HG03571 (cell line): ENCODE results near the gene CCDC57.

Experiments
- ATAC-seq: cut with Tn5 transposase; IDR thresholded peaks from one replicate; pipeline ENCODE4 v1.9.1; 2021; ENCODE audit not compliant: unreplicated experiment

The CCDC57 gene

DNA sequence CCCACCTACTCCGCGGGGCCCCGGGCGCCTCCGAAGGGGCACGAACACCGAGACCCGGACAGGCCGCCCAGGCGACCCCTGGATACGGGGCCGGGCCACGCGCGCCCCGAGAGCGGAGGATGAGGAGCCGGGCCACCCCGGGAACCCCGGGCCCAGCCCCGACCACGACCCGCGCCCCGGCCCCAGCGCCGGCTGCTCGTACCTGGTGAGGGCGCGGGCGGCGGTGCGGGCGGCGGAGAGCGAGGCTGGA lies 114.8 kb downstream of the CCDC57 start:
- ATAC-seq: peak; percentile 12

DNA sequence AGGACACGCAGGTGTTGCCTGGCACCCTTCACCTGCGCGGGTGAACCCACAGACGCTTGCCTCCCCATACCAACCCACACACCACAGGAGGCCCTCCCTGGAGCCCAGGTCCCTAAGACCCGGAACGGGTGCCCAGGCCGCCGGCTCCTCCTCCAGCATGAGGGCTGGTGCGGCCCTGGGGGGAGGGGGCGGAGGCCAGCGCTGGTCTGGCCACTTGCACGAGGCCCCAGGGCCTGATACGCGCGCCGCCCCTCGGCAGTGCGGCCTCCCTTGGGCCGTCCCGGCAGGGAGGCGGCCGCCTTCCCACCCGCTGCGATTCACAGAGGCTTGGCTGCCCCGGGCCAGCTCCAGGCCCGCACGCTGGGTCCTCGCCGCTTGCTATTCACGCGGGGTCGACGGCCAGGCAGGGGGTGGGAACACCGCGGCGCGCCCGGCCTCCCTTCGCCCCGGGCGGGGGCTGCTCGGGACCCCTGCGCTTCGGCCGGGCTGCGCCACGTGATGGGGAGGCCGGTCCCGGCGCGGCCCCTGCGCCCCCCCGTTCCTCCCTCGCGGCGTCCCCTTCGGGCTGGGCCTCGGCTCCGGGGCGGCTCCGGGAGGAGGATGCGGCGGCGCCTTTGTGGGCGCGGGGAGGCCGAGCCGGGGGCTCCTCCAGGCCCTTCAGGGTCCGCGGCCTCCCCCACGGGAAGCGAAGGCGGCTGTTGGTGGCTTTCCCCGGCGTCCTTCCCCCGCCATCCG lies 115.3 kb downstream of the CCDC57 start:
- ATAC-seq: no peak

DNA sequence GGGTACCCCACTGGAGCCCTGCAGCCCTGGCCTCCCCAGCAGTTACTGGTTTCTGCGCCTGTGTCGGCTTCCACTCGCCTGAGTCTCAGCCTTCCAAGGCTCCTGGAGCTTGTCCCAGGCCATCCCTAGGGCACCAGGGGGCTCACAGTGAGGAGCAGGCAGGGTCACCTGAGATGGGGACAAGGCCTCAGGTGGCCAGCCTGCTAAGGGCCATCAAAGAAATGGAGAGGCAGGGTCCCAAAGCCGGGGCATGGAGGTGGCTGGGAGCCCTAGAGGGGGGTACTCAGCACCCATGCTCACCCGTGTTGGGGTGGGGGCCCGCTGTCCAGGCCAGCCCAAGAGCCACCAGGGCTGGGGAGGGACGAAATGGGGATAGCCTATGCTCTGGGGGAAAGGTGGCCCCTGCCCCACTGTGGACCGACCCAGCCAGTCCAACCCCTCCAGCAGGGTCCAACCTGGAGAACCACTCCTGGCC lies 115.9 kb downstream of the CCDC57 start:
- ATAC-seq: no peak

DNA sequence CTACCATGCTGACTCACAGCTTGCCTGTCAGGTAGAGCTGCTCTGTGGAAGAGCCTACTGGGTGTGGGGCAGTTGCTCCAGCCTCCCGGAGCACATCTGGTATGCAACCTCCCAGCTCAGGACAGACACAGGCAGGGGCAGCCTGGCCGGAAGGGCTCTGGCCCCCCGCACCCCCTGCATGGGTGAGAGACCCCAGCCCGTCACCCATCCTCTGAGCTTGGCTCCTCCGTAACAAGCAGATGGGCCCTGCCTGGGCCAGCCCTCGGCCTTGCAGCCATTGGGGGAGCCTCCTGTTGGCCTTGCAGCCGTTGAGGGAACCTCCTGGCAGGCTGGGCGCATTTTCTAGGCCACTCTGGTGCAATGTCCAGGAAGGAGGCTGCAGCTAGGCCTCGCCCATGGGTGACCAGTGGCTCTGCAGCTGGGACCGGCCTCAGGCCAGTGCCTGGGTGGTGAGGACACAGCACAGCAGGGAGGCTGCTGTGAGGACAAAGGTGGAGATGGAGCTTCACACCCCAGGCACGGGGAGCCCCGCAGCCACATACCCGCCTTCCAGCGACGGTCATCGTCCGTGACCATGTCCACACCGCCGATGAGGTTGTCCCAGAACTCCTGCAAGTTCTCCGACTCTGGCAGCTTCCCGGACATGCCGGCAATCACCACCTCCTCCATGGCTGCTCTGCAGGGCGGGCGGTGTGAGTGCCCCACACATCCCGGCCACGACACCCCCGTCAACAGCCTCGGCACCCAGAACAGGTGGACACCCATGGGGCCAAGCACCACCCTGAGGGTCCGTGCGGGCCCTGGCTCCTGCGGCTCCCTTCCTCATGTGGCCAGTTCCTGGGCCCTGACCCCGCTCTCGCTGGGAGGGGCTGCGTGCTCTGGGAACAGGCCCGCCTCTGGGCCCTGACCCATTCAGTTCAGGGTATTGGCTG lies 116.6 kb downstream of the CCDC57 start:
- ATAC-seq: no peak

DNA sequence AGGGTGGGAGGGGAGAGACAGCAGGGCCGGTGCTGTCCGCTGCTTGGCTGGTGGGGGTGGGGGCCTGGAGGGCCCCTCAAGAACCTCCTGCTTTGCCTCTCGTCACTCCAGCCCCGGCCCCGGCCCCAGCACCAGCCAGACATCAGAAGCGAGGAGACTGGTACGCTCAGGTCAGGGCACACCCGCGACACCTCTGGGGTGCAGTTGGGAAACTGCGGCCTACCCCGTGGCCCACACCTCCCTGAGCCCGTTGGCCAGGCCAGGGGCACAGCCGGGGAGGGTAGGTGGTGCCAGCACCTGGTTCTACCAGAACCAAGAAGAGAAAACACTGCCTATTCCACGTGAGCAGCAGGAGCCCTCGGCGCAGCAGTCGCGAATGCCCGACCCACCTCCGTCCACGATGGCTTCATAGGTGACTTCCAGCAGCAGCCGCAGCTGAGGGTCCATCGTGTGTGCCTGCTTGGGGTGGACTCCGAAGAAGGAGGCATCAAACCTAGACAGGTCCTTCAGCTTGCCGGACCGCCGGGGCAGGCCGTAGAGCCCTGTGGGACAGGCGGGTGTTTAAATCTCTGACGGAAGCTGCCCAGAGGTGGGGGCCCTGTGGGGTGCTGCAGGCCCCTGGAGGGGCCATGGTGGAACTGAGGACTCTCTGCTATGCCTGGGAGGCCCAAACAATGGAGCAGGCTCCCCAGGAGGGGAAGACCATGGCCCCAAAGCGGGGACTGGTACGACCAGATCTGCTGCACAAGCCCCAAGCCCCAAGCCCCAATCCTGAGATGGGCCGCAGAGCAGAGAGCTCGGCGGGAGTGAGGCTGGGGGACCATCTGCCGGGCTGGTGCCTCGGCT lies 117.5 kb downstream of the CCDC57 start:
- ATAC-seq: no peak

DNA sequence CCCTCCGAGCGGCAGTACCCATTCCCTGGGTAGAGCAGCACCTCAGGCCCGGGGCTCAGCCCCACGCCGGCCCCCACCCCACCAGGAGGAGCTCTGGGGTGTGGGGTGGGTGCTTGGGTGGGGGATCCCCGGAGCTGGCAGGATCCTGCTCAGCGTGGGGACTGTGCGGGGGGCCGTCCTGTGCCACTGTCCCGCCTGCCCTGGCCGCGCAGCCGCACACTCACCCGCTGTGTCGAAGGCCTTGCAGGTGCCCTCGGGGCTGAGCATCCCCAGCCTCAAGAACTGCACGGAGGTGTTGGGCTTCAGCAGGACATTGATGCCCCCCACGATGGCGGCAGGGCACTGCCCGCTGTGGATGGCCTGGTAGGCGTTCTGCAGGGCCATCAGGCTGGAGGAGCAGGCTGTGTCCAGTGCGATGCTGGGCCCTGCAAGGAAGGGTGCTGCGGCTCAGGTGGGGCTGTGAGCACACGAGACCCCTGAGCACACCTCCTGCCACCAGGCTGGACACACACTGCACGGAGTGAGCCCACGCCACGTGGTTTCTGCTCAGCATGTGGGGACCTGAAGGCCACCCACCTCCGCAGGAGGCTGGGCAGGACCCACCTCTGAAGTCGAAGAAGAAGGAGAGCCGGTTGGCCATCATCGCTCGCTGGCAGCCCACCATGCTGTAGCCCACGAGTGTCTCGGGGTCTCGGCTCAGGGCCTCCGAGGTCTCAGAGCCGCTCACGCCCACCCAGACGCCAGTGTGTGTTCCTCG lies 119.5 kb downstream of the CCDC57 start:
- ATAC-seq: no peak

DNA sequence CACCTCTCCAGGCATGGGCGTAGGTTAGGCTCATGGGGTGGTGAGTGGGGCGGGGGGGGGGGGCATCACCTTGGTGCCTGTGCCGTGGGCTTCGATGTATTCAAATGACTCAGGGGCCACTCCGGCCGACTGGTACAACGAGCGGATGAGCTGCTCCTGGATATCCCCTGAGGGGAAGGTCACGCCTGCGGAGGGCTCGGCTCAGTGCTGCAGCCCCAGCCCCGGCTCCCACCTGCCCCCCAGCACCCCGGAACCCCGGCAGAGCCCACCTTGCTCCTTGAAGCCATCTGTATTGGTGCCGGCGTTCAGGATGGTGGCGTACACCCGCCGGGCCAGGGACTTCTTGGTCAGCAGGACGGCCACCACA lies 120.0 kb downstream of the CCDC57 start:
- no peak for ATAC-seq

DNA sequence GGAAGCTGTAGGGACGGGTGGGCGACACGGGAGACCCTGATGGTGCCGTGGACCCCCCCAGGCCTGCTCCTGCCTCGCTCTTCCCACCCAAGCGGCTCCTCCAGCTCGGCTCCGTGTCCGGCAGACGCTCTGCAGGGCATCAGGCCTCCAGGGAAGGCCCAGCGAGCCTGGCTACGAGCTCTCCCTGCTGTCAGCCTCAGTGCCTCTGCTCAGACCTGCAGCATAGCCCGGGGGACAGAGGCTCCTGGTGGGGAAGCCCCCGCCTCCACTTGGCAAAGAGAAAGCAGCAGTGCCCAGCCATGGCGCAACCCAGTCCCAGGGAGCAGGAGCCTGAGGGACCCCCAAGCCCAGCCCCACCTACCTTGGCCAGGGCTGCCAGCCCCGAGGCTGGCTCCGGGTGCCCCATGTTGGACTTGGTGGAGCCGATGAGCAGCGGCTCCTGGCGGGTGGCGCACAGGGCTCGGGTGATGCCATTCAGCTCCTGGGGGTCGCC lies 120.5 kb downstream of the CCDC57 start:
- no peak for ATAC-seq

DNA sequence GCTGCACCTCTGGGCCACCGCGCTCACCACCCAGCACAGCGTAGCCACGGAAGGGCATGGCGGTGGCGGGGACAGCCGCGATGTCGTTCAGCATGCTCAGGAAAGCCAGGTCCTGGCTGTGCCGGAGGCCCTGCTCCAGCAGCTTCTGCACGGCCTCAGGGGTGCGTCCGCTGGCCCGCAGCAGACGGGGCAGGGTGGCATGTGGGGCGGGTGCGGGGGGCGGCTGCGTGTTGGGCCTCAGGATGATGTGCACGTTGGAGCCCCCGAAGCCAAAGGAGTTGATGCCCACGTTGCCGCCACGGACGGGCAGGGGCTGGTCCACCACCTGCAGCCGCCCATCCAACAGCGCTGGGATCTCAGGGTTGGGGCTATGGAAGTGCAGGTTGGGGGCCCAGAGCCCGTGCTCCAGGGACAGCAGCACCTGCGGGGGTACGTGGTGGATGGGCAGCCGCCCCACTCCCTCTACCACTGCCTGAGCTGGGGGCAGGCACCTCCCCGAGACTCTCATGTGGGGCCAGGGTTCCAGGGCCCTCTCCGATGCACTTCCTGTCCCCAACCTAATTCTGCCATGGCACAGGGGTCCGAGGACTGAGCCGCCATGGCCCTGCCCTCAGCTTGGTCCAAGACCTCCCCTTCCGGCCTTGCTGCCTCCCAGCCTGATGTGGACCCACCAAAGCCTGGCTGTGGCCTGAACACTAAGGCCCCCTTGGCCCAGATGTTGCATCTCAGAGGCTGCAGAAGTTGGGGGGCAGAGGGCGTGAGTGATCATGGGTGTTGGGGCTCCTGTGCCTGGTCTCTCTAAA lies 121.2 kb downstream of the CCDC57 start:
- no peak for ATAC-seq

DNA sequence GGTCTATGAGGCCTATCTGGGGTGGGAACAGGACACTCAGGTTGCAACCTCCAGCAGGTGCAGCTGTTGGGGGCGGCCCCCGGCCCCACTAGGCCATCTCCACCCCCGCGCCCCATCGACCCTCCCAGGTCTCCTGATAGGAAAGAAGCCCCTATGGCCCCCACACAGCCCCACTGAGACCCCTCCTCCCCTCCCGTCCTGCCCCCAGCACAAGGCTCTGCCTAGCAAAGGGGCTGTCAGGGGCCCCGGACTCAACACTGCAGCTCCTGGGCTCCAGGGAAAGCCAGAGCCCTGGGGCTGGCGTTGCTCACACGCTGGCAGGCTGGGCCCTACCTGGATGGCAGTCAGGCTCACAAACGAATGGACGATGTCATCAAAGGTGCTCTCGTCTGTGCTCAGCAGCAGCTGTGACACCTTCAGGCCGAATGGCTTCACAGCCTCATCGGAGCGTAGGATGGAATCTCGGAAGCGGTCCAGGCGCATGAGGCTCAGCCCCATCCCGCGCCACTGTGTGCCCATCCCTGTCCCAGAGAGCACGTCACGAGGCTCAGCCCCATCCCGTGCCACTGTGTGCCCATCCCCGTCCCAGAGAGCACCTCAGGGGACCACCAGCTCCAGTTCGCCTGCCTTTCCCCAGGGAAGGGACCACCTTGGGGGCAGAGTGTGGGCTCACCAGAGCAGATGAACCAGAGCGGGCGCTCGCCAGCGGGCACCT lies 121.9 kb downstream of the CCDC57 start:
- ATAC-seq: no peak

DNA sequence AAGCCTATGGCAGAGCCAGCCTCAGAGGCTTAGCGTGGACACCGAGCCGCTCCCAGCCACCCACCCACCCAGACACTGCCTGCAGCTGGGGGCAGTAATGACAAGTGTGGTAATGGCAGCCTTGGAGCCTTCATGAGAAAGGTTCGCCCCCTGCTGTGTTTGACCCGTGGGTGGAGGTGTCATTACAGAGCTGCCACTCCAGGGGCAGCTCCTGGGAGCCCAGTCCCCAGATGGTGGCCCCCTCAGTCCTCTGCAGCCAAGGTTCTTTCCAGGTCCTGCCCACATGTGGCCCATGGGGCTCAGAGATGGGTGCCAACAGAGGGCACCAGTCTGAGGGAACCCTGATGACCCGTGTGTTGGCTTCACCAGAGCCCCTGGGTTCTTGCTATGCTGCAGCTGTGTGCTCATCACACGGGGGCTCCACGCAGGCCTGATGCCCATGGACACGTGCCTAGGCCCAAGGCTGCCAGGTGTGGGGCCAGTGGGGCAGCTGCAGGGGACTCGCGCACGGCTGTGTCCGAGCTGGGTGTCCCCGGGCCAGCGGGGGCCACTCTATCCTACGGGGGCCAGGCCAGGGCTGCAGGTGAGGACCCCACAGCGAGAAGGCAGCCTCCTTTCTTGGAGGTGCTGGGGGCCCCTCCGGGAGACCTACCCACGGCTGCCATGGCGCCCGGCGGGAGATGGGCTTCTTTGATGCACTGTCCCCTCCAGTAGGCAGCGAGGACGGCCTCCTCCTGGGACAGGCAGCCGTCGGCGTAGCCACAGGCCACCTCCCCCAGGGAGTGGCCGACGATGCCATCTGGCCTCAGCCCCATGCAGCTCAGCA lies 122.7 kb downstream of the CCDC57 start:
- ATAC-seq: no peak

DNA sequence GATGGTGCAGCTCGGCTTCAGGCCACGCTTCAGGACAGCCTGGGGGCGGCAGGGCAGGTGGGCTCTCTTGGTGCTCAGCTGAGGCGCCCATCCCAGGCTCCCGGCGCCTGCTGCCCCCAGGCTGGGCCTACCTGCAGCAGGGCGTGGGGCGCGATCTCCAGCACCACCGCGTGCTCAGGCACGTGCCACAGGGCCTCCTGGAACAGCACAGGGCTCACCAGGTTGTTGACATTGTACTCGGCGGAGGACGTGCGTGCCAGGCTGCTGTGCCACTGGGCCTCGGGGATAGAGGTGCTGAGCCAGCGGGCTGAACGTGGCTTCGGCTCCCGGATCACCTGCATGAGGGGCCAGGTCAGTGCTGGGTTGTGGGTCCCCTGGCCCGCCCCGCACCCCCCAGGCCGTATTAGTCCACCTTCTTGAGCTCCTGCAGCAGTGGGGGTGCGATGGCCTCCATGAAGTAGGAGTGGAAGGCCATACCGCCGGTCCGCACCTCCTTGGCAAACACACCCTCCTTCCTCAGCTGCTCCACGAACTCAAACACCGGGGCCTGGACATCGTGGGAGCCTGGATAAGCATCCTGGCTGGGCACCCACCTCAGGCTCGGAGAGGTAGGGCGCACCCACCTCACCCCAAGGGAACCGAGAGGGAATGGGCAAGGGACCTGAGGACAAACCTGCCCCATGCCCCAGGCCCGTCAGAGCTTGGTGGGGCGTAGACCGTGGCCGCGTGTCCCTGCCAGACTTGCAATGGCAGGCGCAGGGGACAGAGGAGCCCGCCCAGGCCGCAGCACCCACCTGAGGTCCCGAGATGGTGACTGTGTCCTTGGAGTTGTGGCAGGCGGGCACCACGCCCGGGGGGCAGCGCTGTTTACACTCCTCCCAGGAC lies 123.6 kb downstream of the CCDC57 start:
- no peak for ATAC-seq

DNA sequence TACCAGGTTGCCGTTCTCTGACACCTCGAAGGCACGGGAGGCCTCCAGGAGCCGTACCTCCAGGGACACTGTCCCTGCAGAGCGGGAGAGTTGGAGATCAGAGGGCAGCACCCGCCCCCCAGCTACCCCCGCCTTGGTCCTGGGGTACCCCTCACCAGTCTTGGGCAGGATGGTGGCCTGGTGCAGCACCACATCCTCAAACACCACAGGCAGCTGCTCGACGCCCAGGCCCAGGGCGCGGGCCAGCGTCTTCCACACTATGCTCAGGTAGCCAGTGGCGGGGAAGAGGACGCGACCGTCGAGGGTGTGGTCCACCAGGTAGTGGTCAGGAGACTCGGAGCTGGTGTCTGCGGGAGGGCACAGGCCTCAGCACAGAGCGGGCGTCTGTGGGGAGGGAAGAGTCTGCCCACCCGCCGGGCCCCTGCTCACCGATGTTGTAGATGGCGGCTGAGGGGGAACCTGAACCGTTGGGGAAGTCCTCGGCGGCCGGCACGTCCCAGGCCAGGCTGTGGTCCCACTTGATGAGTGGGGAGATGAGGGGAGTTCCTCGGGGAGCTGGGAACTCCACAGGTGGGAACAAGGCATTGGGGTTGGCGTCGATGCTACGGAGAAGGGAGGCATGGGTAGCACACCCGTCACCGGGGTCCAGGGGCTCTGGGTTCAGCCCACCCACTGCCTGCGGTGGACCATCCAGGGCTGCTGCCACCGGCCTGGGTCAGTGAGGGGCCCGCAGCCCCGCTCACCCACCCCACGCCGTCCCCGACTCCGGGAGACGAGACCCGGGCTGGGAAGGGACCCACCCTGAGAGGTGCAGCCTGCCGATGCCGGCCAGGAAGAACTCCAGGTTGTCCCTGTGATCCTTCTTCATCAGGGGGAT lies 124.4 kb downstream of the CCDC57 start:
- ATAC-seq: no peak

DNA sequence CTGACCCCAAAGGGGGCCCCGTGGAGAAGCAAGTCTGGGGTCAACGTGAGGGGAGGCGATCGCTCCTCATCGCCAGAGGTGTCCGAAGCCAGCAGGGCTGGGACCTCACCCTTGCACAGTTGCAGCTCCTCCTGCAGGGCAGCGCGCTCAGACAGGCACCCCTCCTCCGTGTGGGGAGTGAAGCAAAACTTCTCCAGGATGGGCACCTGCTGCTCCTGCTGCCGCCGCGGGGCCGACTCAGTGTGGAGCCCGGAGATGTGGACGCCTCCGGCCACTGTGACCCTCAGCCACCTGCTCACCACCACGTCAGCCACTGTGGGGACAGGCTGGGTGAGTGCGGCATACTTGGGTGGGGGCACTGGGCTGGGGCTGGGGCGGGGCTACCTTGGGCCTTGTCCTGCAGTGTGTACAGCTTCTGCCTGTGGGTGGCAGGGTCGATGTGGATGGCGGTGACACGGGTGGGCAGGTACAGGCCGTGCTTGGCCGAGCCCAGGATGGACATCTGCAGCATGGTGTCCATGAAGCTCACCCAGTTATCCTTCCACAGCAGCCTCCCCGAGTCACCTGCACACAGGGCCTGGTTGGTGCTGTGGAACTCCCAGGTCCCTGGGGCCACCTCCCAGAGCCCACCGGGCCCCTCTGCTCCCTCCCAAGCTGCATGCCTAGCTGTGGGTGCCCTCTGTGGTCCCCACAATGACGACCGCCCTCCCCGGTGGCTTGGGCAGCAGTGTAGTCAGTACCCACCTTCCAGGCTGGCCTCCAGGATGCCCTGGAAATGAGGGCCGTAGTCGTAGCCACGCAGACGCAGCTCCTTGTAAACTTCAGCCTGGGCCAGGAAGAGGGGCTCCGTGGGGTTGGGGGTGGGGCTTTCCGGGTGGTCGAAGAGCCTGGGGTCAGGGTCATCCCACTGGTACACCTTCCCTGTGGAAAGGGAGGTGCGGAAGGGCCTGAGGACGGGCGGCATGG lies 125.4 kb downstream of the CCDC57 start:
- no peak for ATAC-seq
